ENCODE results near the gene STX16. TPM values are rescaled to one million over a fixed set of nuclear protein-coding genes. Genes with fewer than 3 reads are reported as not detected.

Gene STX16
- total and polyA plus RNA-seq, 9 of the 15 experiments (the other 6 are each of a cell fraction or from before 2014, with no cell fraction given), result 4.4 to 43.5 (median 14.7) TPM

DNA sequence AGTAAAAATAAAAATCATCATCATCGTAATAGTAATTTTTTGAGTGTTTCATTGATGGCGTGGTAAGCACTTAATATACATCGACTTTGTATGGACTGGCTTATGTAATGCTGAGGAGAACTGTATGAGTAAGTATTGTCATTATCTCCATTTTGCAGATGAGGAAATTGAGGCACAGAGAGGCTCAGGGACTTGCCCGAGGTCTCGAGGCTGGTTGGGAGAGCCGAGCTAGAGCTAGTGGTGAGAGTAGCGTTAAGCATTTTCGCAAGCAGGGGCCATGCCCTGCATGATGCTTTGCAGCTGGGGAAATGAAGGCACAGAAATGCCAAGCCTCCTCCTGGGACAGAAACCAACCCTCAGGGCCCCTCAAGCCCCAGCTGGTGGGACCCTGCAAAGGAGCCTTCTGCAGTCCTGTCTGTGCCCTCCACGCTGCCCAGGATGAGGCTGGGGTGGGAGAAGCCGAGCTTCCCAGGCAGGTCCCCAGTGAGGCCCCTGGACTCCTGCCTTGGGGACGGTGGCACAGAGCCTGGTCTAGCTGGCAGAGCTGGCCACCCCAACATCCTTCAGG, 31.1 kb upstream of the STX16 start (continued):
- TF ChIP-seq RUNX1 (IDR thresholded peaks at IDR 0.05; ENCODE audit: low read depth), result 0 out of 2 replicates have a peak, but pooled peaks have one; percentile 27
- TF ChIP-seq CSDE1 (IDR thresholded peaks at IDR 0.05), result no peak
- 0 out of 4 replicates have a peak, but pooled peaks of 1 of the 2 experiments have one; percentile 29 for TF ChIP-seq SIN3A (IDR thresholded peaks at IDR 0.05; ENCODE audit: borderline replicate concordance in 2 of 2, control insufficient read depth in 1 of 2, low read depth in 2 of 2, low read length in 2 of 2)
- TF ChIP-seq NR3C1 (CRISPR knock-in tag; IDR thresholded peaks at IDR 0.05), result no peak
- no peak for TF ChIP-seq ZNF785 (CRISPR knock-in tag; IDR thresholded peaks at IDR 0.05)
- TF ChIP-seq CBX5 (IDR thresholded peaks at IDR 0.05; ENCODE audit: borderline replicate concordance, low read depth), result no peak
- no peak for TF ChIP-seq ARID3B (CRISPR knock-in tag; IDR thresholded peaks at IDR 0.05; ENCODE audit: borderline replicate concordance)
- TF ChIP-seq CHD7 (IDR thresholded peaks at IDR 0.05; ENCODE audit: low read depth, low read length), result no peak
- TF ChIP-seq FOXA3 (CRISPR knock-in tag; conservative IDR thresholded peaks at IDR 0.05 in 1 of 2, IDR thresholded peaks at IDR 0.05 in 1 of 2), result no peak
- TF ChIP-seq, protein P1, sequence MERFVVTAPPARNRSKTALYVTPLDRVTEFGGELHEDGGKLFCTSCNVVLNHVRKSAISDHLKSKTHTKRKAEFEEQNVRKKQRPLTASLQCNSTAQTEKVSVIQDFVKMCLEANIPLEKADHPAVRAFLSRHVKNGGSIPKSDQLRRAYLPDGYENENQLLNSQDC (CRISPR knock-in tag; IDR thresholded peaks at IDR 0.05), result peak; percentile 40; the same call in 1 of the 2 replicates
- peak; percentile 80; the same call in 1 of the 2 replicates for TF ChIP-seq ZBED1 (IDR thresholded peaks at IDR 0.05)
- no peak for TF ChIP-seq MCM3 (IDR thresholded peaks at IDR 0.05)
